ENCODE data around the gene HDAC4. TPM values are rescaled to one million over a fixed set of nuclear protein-coding genes. Genes with fewer than 3 reads are reported as not detected.

HDAC4 gene
- polyA plus RNA-seq, 10 donors: 10.2 to 15.4 (median 11.9) TPM

- DNase-seq: no peak
Measured at GRCh38 chr2:239383759-239384156, 17.1 kb downstream of the HDAC4 start.

- no peak for DNase-seq
Measured at GRCh38 chr2:239383036-239383758, 17.6 kb downstream of the HDAC4 start.

GRCh38 chr2:239382384-239382880, 18.4 kb downstream of the HDAC4 start:
- no peak for DNase-seq

GRCh38 chr2:239381709-239382134, 19.1 kb downstream of the HDAC4 start:
- DNase-seq: no peak

- DNase-seq: peak in 1 of 3 donors; percentile 48
Measured at GRCh38 chr2:239380831-239381708, 19.8 kb downstream of the HDAC4 start.

GRCh38 chr2:239379641-239380170, 21.1 kb downstream of the HDAC4 start:
- DNase-seq: no peak

- no peak for DNase-seq
Measured at GRCh38 chr2:239378918-239379640, 21.7 kb downstream of the HDAC4 start.

GRCh38 chr2:239378021-239378917, 22.6 kb downstream of the HDAC4 start:
- DNase-seq: no peak

GRCh38 chr2:239377591-239377990, 23.2 kb downstream of the HDAC4 start:
- no peak for DNase-seq

- DNase-seq: no peak
Measured at GRCh38 chr2:239376942-239377531, 23.8 kb downstream of the HDAC4 start.

GRCh38 chr2:239376351-239376750, 24.5 kb downstream of the HDAC4 start:
- no peak for DNase-seq

GRCh38 chr2:239375278-239376061, 25.4 kb downstream of the HDAC4 start:
- DNase-seq: no peak

- DNase-seq: no peak
Measured at GRCh38 chr2:239374896-239375277, 25.9 kb downstream of the HDAC4 start.

GRCh38 chr2:239372835-239373234, 28.0 kb downstream of the HDAC4 start:
- DNase-seq: no peak

- no peak for DNase-seq
Measured at GRCh38 chr2:239371726-239372686, 28.8 kb downstream of the HDAC4 start.

GRCh38 chr2:239370876-239371725, 29.7 kb downstream of the HDAC4 start:
- DNase-seq: no peak

- DNase-seq: no peak
Measured at GRCh38 chr2:239370403-239370802, 30.4 kb downstream of the HDAC4 start.
